GM12891 (cell line): ENCODE data around the gene MTTP.

Experiments used
- DNase-seq: peaks from one replicate; pipeline ENCODE4 v3.0.0; 2011; ENCODE audit warnings: low spot score; ENCODE audit not compliant: insufficient read length
- FAIRE-seq: peaks from 2 replicates; lab custom pipeline; 2011; peaks lifted over from hg19 to GRCh38; lab: Jason Lieb, UNC
- PAX5 ChIP-seq: IDR thresholded peaks from 2 replicates; pipeline ENCODE4 v1.6.1; 2011; ENCODE audit warnings: low read length, moderate library complexity, mild to moderate bottlenecking; ENCODE audit not compliant: insufficient read depth, severe bottlenecking
- POLR2A ChIP-seq: IDR thresholded peaks from 2 replicates; pipeline ENCODE4 v1.6.1; 2011; ENCODE audit warnings: low read depth, low read length, control low read depth
- POLR2AphosphoS5 ChIP-seq: IDR thresholded peaks from 2 replicates; pipeline ENCODE4 v1.6.1; 2011; ENCODE audit warnings: low read depth, low read length, control low read depth
- POU2F2 ChIP-seq: IDR thresholded peaks from 2 replicates; pipeline ENCODE4 v1.6.1; 2011; ENCODE audit warnings: low read depth, mild to moderate bottlenecking, control low read depth, low read length, moderate library complexity
- SPI1 ChIP-seq: IDR thresholded peaks from 2 replicates; pipeline ENCODE4 v1.6.1; 2011; ENCODE audit warnings: low read depth, low read length, control low read depth
- TAF1 ChIP-seq: IDR thresholded peaks from 2 replicates; pipeline ENCODE4 v1.6.1; 2011; ENCODE audit warnings: low read depth, low read length, control low read depth

The MTTP gene

DNA sequence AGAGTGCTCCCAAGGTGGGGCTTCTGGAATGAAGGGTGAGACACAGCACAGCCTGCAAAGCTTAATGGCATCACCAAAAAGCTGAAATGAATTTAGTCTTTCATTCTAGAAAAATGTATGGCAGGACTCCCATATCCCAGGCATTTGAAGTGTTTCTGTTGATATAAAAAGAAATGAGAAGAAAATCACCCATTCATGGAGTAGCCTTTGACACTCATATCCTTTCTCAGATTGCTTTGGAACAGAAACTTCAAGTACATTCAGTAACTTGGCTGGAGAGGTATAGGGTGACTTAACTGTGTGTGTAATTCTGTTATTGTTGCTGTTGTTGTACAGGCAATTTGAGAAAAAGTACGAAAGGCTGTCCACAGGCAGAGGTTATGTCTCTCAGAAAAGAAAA, 47.7 kb downstream of the MTTP start:
- FAIRE-seq, result no peak
- no peak for TF ChIP-seq PAX5
- TF ChIP-seq SPI1, result no peak
- no peak for TF ChIP-seq POLR2AphosphoS5
- TF ChIP-seq POU2F2, result no peak
- no peak for TF ChIP-seq POLR2A
- TF ChIP-seq TAF1, result no peak
- no peak for DNase-seq

GRCh38 chr4:99624141-99624719, 49.6 kb downstream of the MTTP start:
- TF ChIP-seq PAX5 (no peak), TAF1 (no peak), POLR2AphosphoS5 (no peak), SPI1 (no peak), POU2F2 (no peak), POLR2A (no peak)
- DNase-seq (no peak), FAIRE-seq (no peak)

DNA sequence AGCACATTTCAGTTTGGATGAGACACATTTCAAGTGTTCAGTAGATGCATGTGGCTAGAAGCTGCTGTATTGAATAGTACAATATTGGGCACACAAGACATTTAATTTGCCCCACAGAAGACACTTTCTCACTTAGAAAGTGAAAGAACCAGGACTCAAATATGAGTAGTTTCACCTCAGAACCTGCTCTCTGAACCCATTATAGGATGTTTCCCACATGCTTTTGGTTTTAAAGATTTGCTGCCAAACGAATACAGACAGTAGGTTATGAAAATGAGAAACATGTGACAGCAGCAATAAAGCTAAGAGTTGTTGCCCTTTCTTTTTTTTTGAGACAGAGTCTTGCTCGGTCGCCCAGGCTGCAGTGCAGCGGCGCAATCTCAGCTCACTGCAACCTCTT, 50.7 kb downstream of the MTTP start:
- TF ChIP-seq PAX5 (no peak), TAF1 (no peak), POLR2AphosphoS5 (no peak), POLR2A (no peak), POU2F2 (no peak), SPI1 (no peak)
- FAIRE-seq, result no peak

DNA sequence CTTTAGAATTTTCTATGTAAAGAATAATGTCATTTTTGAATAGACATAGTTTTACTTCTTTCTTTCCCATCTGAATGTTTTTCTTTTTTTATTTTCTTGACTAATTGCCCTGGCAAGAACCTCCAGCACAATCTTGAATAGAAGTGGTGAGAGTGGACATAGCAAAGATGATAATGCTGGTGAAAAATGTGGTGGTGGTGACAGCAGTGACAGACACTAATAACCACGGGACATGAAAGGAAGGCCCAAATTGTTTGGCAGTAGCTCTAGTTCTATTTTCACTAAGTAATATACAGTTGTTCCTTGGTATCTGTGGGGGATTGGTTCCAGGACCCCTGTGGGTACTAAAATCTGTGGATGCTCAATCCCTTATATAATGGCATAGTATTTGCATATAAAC, 53.4 kb downstream of the MTTP start:
- no peak for TF ChIP-seq PAX5
- no peak for TF ChIP-seq SPI1
- no peak for TF ChIP-seq POLR2A
- TF ChIP-seq POLR2AphosphoS5, result no peak
- no peak for TF ChIP-seq POU2F2
- TF ChIP-seq TAF1, result no peak
- no peak for DNase-seq
- FAIRE-seq, result no peak

More for the DNA sequence above, 50.7 kb downstream of the MTTP start:
- DNase-seq, result no peak

GRCh38 chr4:99629962-99630554, 55.4 kb downstream of the MTTP start:
- no peak for DNase-seq
- TF ChIP-seq PAX5, result no peak
- TF ChIP-seq POU2F2, result no peak
- TF ChIP-seq SPI1, result no peak
- TF ChIP-seq POLR2AphosphoS5, result no peak
- TF ChIP-seq POLR2A, result no peak
- no peak for TF ChIP-seq TAF1
- no peak for FAIRE-seq

DNA sequence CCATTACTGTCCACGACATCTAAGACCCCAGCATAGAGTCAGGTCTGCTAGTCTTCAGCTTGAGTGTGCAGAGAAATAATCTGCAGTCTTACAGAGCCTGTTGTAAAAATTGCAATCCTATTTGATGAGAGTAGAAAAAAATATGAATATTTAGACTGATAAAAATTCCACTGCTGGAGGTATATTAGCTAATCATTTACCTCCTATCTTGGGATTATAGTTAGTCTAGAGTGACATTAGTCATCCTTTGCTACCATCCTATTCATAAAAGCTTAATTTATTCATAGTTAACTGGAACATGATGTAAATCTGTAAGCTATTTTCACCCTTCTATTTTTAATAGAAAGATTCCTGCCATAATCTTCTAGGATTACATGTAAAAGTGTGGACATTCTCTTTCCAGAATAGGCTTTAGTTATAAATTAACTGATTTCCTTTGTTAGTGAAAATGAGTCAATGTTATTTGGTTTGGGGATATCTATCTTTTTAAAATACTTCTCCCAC, 56.3 kb downstream of the MTTP start:
- no peak for TF ChIP-seq POLR2A
- no peak for TF ChIP-seq POU2F2
- no peak for TF ChIP-seq PAX5
- FAIRE-seq (no peak), DNase-seq (no peak)

GRCh38 chr4:99633772-99634171, 59.1 kb downstream of the MTTP start:
- no peak for TF ChIP-seq POLR2AphosphoS5
- DNase-seq, result no peak
- FAIRE-seq, result peak; percentile 69

DNA sequence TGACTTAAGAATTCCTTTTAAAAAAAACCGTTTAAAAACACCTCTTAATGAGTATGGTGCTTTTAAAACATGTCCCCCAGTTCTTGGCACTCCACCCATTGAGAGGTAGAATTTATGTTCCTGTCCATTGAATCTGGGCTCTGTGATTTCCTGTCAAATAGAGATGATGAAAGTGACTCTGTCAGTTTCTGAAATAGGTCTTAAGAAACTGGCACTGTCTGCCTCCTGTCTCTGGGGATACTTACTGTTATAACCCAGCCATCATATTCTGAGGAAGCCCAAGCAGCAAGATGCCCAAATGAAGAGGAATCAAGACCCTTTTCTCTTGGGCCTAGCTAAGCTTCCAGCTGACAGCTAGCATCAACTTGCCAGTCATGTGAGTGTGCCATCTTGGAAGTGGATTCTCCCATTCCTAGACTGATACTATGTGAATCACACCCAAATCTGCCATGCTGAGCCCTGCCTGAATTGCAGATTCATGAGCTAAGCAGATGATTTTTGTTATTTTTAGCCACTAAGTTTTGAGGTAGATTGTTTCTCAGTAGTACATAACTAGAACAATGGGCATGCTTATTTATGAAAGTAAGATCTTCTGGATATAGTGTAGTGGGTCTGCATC, 60.2 kb downstream of the MTTP start:
- FAIRE-seq (no peak), DNase-seq (no peak)
- TF ChIP-seq POLR2AphosphoS5, result no peak
- no peak for TF ChIP-seq PAX5
- no peak for TF ChIP-seq SPI1
- no peak for TF ChIP-seq POLR2A
- TF ChIP-seq TAF1, result no peak
- TF ChIP-seq POU2F2, result no peak

- DNase-seq, result no peak
- TF ChIP-seq SPI1 (no peak), POU2F2 (no peak), PAX5 (no peak), POLR2AphosphoS5 (no peak), POLR2A (no peak), TAF1 (no peak)
- FAIRE-seq, result no peak
These were observed 61.0 kb downstream of the MTTP start for GRCh38 chr4:99635601-99636000.
